Lung microvascular endothelial cell (primary cell): ENCODE results near the gene FASTKD2. TPM values are rescaled to one million over a fixed set of nuclear protein-coding genes. Genes with fewer than 3 reads are reported as not detected.
A peak's percentile ranks its signal among the peaks of the same experiment; 100 is the strongest.

Experiments
- DNase-seq, 2 donors: peaks; one replicate each; pipeline versions ENCODE4 v3.0.0 to v3.0.0-alpha.2; 2010; ENCODE audit warnings: low read depth in 2 of 2
- total RNA-seq: library from RNA; depleted of rRNA; stranded (reverse); fragments of >200 nt; gene quantifications from 2 replicates; pipeline ENCODE4 v1.2.1, GENCODE V29; 2014

Gene FASTKD2
- 21.1 and 27.6 TPM in 2 replicates for total RNA-seq

GRCh38 chr2:206765242-206766056 lies at the start of gene FASTKD2, which contains the start of gene MDH1B:
FASTKD2 (plus strand) TSS chr2:206765606; CDS start chr2:206766694, 1,088 bp downstream.
MDH1B (minus strand) TSS chr2:206765328; CDS start chr2:206765271, 57 bp downstream.
- DNase-seq: peak; percentile 94 to 97

GRCh38 chr2:206716623-206717022 lies 48.8 kb upstream of the FASTKD2 start:
- no peak for DNase-seq

GRCh38 chr2:206718296-206718695 lies 47.1 kb upstream of the FASTKD2 start, which contains the start of gene DYTN:
DYTN (minus strand) TSS chr2:206718396; CDS start chr2:206718279, 117 bp downstream.
- no peak for DNase-seq

- no peak for DNase-seq
Measured at GRCh38 chr2:206721256-206721920, 44.0 kb upstream of the FASTKD2 start.

GRCh38 chr2:206723288-206723687 lies 42.1 kb upstream of the FASTKD2 start:
- no peak for DNase-seq

GRCh38 chr2:206727287-206727686 lies 38.1 kb upstream of the FASTKD2 start:
- no peak for DNase-seq

GRCh38 chr2:206728277-206729199 lies 36.9 kb upstream of the FASTKD2 start:
- DNase-seq: no peak

- no peak for DNase-seq
Measured at GRCh38 chr2:206733341-206733740, 32.1 kb upstream of the FASTKD2 start.

GRCh38 chr2:206736935-206737334 lies 28.5 kb upstream of the FASTKD2 start:
- DNase-seq: no peak

- no peak for DNase-seq
Measured at GRCh38 chr2:206739271-206739670, 26.1 kb upstream of the FASTKD2 start.

- no peak for DNase-seq
Measured at GRCh38 chr2:206740800-206741199, 24.6 kb upstream of the FASTKD2 start.

GRCh38 chr2:206756816-206757215 lies 8.6 kb upstream of the FASTKD2 start:
- no peak for DNase-seq

- DNase-seq: no peak
Measured at GRCh38 chr2:206764673-206765241, 649 bp upstream of the FASTKD2 start.

GRCh38 chr2:206766057-206766930 lies 888 bp downstream of the FASTKD2 start:
- no peak for DNase-seq

GRCh38 chr2:206774871-206775270 lies 9.5 kb downstream of the FASTKD2 start:
- no peak for DNase-seq

GRCh38 chr2:206776432-206776831 lies 11.0 kb downstream of the FASTKD2 start:
- no peak for DNase-seq

- no peak for DNase-seq
Measured at GRCh38 chr2:206780671-206781070, 15.3 kb downstream of the FASTKD2 start.

- DNase-seq: peak in 1 of 2 donors; percentile 17
Measured at GRCh38 chr2:206783718-206784117, 18.3 kb downstream of the FASTKD2 start.

GRCh38 chr2:206784559-206785353 lies 19.4 kb downstream of the FASTKD2 start:
- no peak for DNase-seq
